DLD1 (cell line): Measurements from ENCODE around the gene PXN.
"Not testable (repeated sequence)": the region's sequence is repeated elsewhere in the genome, so short reads cannot be mapped to it uniquely, and the experiment has no call there.

ENCODE experiments used
- in situ Hi-C: cut with HindIII; loops from 2 replicates; pipeline ENCODE4 v1.10.0; 2017; ENCODE audit warnings: low sequenced_read_pairs

PXN gene

GRCh38 chr12:120227233-120228040 lies 38.1 kb downstream of the PXN start:
- in situ Hi-C loops, result no loop called here

GRCh38 chr12:120225852-120226640 lies 39.5 kb downstream of the PXN start:
- in situ Hi-C loops, result no loop called here

GRCh38 chr12:120225200-120225558 lies 40.4 kb downstream of the PXN start:
- in situ Hi-C loops, result no loop called here

GRCh38 chr12:120224304-120225199 lies 41.0 kb downstream of the PXN start:
- in situ Hi-C loops, result no loop called here

- in situ Hi-C loops, result no loop called here
These were observed 41.8 kb downstream of the PXN start for GRCh38 chr12:120223458-120224303.

GRCh38 chr12:120222288-120222832 lies 43.2 kb downstream of the PXN start:
- in situ Hi-C loops, result no loop called here

GRCh38 chr12:120221576-120221900 lies 44.0 kb downstream of the PXN start:
- in situ Hi-C loops, result no loop called here

GRCh38 chr12:120220838-120221575 lies 44.5 kb downstream of the PXN start:
- in situ Hi-C loops, result no loop called here

GRCh38 chr12:120218680-120219606 lies 46.6 kb downstream of the PXN start:
- in situ Hi-C loops, result no loop called here

- in situ Hi-C loops, result no loop called here
These were observed 48.6 kb downstream of the PXN start for GRCh38 chr12:120216742-120217605.

- in situ Hi-C loops, result no loop called here
These were observed 49.5 kb downstream of the PXN start for GRCh38 chr12:120215766-120216735.

GRCh38 chr12:120215357-120215735 lies 50.2 kb downstream of the PXN start:
- in situ Hi-C loops, result no loop called here

- in situ Hi-C loops, result no loop called here
These were observed 50.7 kb downstream of the PXN start for GRCh38 chr12:120214626-120215356.

GRCh38 chr12:120213758-120214157 lies 51.8 kb downstream of the PXN start:
- in situ Hi-C loops, result no loop called here

- in situ Hi-C loops, result not testable (repeated sequence)
These were observed 52.3 kb downstream of the PXN start for GRCh38 chr12:120213182-120213581.

GRCh38 chr12:120212301-120212700 lies 53.2 kb downstream of the PXN start:
- in situ Hi-C loops, result no loop called here
